ENCODE measurements around the gene CRYAB.

The CRYAB gene

DNA sequence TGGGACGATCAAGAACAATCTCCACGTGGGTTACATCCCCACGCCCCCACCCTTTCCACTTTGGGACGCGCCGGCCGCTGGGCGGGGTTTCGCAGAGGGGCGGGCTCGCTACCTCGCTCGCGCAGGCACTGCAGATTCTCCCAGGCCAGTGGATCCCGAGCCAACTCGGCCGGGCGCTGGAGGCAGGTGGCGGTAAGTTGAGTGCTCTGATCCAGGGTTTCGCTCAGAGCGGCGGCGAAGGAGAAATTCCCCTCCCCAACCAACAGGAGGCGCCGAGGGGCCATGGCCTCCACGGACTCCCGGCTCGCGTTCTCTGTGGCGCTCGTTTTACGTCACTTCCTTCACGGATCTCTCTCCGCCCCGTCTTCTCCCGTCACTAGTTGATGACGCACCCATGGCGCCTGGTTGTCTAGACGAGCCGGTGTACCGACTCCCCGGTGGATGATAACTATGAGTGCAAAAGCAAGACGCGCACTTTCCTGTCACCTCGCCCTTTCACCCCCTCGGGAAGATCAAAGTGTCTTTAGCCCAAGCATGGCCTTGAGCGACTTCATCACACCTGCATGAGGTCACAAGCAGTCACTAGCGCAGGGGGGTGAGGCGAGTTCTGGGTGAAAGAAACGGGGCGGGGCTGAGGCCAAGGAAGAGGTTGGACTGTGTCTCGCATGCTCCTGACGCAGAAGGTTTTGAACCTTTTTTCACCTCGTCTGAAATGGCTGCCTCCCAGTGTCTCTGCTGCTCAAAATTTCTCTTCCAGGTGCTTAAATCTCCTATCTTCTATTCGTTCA lies 32.5 kb downstream of the CRYAB start, which contains the start of the genes CFAP68 and FDXACB1:
CFAP68 (plus strand) TSS at position 693 of the 788 bp plus-strand sequence; CDS start at position 713, 20 bp downstream.
FDXACB1 (minus strand) TSS at position 317 of the 788 bp plus-strand sequence; CDS start at position 284, 33 bp downstream.
- Histone ChIP-seq H3K4me3 (ENCODE audit: low read depth in 1 of 2, low read length in 2 of 2) (peak within 1 kb of the TSS; percentile 72 to 86), H3K27ac (ENCODE audit: low read depth, low read length) (peak within 1 kb of the TSS; percentile 84), H3K36me3 (ENCODE audit: control insufficient read depth in 1 of 2, insufficient read depth in 2 of 2, low read length in 2 of 2) (peaks cover 0 to 8% of the 10 kb centered on the region in 2 donors), H3K9ac (ENCODE audit: low read depth in 1 of 2, low read length in 2 of 2) (peak within 1 kb of the TSS; percentile 61 to 80), H3K9me3 (ENCODE audit: control insufficient read depth in 1 of 2, low read length in 2 of 2) (no peaks in the 10 kb centered on the region), H3K27me3 (ENCODE audit: control insufficient read depth in 1 of 2, insufficient read depth in 2 of 2, low read length in 2 of 2) (no peaks in the 10 kb centered on the region), H3K4me1 (ENCODE audit: control insufficient read depth in 1 of 2, insufficient read depth in 2 of 2, low read length in 2 of 2) (peaks cover 5 to 7% of the 10 kb centered on the region in 2 donors)

GRCh38 chr11:111878385-111878848 lies 33.2 kb downstream of the CRYAB start:
- peak overlapping the region; percentile 72 to 86 for H3K4me3 ChIP-seq (ENCODE audit: low read depth in 1 of 2, low read length in 2 of 2)
- peak overlapping the region; percentile 61 to 80 for H3K9ac ChIP-seq (ENCODE audit: low read depth in 1 of 2, low read length in 2 of 2)

DNA sequence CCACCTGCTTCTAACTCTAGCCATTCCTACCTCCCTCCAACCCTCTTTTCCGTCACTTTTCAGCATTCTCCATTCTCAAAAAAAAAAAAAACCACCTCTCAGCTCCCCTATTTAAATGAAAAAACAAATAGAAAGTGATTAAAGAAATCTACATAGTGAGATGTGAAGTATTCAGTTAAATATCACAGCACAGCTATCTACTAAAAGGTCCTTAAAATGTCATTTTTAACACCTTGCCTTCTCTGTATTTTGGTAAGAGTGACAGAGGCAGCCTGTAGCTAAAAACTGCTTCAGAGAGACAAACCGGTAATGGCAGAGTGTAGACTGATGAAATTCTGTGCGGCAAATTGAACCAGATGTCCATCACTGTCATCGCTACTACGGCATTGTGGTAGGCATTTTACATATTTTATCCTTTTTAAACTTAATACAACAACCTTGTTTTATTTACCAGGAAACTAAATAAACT lies 39.8 kb downstream of the CRYAB start:
- Histone ChIP-seq H3K27me3 (ENCODE audit: control insufficient read depth in 1 of 2, insufficient read depth in 2 of 2, low read length in 2 of 2) (no peaks in the 10 kb centered on the region), H3K4me3 (ENCODE audit: low read depth in 1 of 2, low read length in 2 of 2) (peak overlapping the region; percentile 93 to 96), H3K4me1 (ENCODE audit: control insufficient read depth in 1 of 2, insufficient read depth in 2 of 2, low read length in 2 of 2) (peaks cover 11 to 16% of the 10 kb centered on the region in 2 donors), H3K27ac (ENCODE audit: low read depth, low read length) (no peak overlapping the region), H3K9me3 (ENCODE audit: control insufficient read depth in 1 of 2, low read length in 2 of 2) (no peaks in the 10 kb centered on the region), H3K36me3 (ENCODE audit: control insufficient read depth in 1 of 2, insufficient read depth in 2 of 2, low read length in 2 of 2) (peaks cover 0 to 21% of the 10 kb centered on the region in 2 donors), H3K9ac (ENCODE audit: low read depth in 1 of 2, low read length in 2 of 2) (peak overlapping the region; percentile 77 to 79)

More at GRCh38 chr11:111878385-111878848, 33.2 kb downstream of the CRYAB start:
- Histone ChIP-seq H3K9me3 (ENCODE audit: control insufficient read depth in 1 of 2, low read length in 2 of 2) (no peaks in the 10 kb centered on the region), H3K4me1 (ENCODE audit: control insufficient read depth in 1 of 2, insufficient read depth in 2 of 2, low read length in 2 of 2) (peaks cover 5 to 7% of the 10 kb centered on the region in 2 donors), H3K27me3 (ENCODE audit: control insufficient read depth in 1 of 2, insufficient read depth in 2 of 2, low read length in 2 of 2) (no peaks in the 10 kb centered on the region), H3K36me3 (ENCODE audit: control insufficient read depth in 1 of 2, insufficient read depth in 2 of 2, low read length in 2 of 2) (peaks cover 0 to 8% of the 10 kb centered on the region in 2 donors), H3K27ac (ENCODE audit: low read depth, low read length) (peak overlapping the region; percentile 84)

DNA sequence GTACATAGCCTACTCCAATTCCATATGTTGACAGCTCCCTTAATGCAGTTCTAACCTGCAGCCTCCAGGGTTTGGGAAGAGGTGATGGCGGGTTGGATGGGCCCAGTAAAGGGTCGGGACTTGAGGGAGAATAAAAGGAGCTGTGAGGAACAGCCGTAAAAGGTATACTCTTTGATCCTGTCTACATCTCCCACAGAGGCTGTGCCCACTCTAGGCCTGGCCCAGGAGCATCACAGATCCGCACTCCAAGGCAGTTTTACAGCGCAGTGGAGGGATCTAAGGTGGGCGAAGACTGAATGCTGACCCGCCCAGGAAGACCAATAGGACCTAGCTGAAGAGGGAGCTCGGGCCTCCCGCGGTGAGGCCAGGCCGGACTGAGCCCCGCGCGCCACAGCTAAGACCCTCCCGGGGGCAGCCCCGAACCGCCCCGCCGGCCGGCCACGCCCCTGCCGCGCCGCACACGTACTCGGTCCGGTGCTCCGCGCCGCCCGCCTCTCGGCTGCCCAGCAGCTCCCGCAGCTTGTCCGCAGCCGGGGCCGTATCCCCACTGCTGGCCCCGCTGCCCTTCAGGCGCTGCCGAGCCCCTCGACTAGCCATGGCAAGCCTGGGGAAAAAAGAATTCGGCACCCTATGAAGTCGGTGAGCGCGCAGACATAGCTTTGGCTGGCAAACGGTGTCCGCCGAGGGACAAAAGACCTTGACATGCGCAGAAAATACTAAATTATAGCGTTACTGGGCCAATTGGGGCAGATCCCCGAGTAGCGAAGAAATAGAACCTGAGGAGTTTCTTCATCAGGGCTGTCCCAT lies 40.5 kb downstream of the CRYAB start, which contains the start of gene ALG9:
ALG9 (minus strand) TSS at position 696 of the 807 bp plus-strand sequence; CDS start at position 597, 99 bp downstream.
- H3K9me3 ChIP-seq (ENCODE audit: control insufficient read depth in 1 of 2, low read length in 2 of 2), result no peaks in the 10 kb centered on the region
- peak within 1 kb of the TSS; percentile 93 to 96 for H3K4me3 ChIP-seq (ENCODE audit: low read depth in 1 of 2, low read length in 2 of 2)
- H3K9ac ChIP-seq (ENCODE audit: low read depth in 1 of 2, low read length in 2 of 2), result peak within 1 kb of the TSS; percentile 77 to 79
- H3K36me3 ChIP-seq (ENCODE audit: control insufficient read depth in 1 of 2, insufficient read depth in 2 of 2, low read length in 2 of 2), result peaks cover 0 to 25% of the 10 kb centered on the region in 2 donors
- H3K27ac ChIP-seq (ENCODE audit: low read depth, low read length), result peak within 1 kb of the TSS; percentile 86
- H3K27me3 ChIP-seq (ENCODE audit: control insufficient read depth in 1 of 2, insufficient read depth in 2 of 2, low read length in 2 of 2), result no peaks in the 10 kb centered on the region
- peaks cover 11 to 16% of the 10 kb centered on the region in 2 donors for H3K4me1 ChIP-seq (ENCODE audit: control insufficient read depth in 1 of 2, insufficient read depth in 2 of 2, low read length in 2 of 2)

DNA sequence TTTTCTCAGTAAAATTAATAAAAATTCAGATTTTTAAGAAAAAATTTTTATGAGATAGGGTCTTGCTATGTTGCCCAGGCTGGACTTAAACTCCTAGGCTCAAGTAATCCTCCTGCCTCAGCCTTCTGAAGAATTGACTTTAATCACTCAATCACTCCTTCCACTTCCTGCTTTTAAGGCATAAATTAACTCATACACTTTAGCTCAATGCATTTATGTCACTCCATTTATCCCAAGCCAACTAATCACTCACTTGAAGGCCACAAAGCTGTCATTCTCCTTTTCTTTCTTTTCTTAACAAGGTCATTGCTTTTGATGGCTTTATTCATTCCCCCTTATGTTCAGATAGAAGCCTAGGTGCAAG lies 41.1 kb downstream of the CRYAB start:
- Histone ChIP-seq H3K9ac (ENCODE audit: low read depth in 1 of 2, low read length in 2 of 2) (peak overlapping the region; percentile 77 to 79), H3K27ac (ENCODE audit: low read depth, low read length) (peak overlapping the region; percentile 86), H3K4me1 (ENCODE audit: control insufficient read depth in 1 of 2, insufficient read depth in 2 of 2, low read length in 2 of 2) (peaks cover 11 to 16% of the 10 kb centered on the region in 2 donors), H3K27me3 (ENCODE audit: control insufficient read depth in 1 of 2, insufficient read depth in 2 of 2, low read length in 2 of 2) (no peaks in the 10 kb centered on the region), H3K4me3 (ENCODE audit: low read depth in 1 of 2, low read length in 2 of 2) (peak overlapping the region; percentile 93 to 96), H3K9me3 (ENCODE audit: control insufficient read depth in 1 of 2, low read length in 2 of 2) (no peaks in the 10 kb centered on the region), H3K36me3 (ENCODE audit: control insufficient read depth in 1 of 2, insufficient read depth in 2 of 2, low read length in 2 of 2) (peaks cover 0 to 25% of the 10 kb centered on the region in 2 donors)

GRCh38 chr11:111870113-111870512 lies 41.5 kb downstream of the CRYAB start:
- peaks cover 0 to 24% of the 10 kb centered on the region in 2 donors for H3K36me3 ChIP-seq (ENCODE audit: control insufficient read depth in 1 of 2, insufficient read depth in 2 of 2, low read length in 2 of 2)
- no peak overlapping the region for H3K9ac ChIP-seq (ENCODE audit: low read depth in 1 of 2, low read length in 2 of 2)
- peaks cover 11 to 16% of the 10 kb centered on the region in 2 donors for H3K4me1 ChIP-seq (ENCODE audit: control insufficient read depth in 1 of 2, insufficient read depth in 2 of 2, low read length in 2 of 2)
- H3K27ac ChIP-seq (ENCODE audit: low read depth, low read length), result no peak overlapping the region
- H3K27me3 ChIP-seq (ENCODE audit: control insufficient read depth in 1 of 2, insufficient read depth in 2 of 2, low read length in 2 of 2), result no peaks in the 10 kb centered on the region
- no peaks in the 10 kb centered on the region for H3K9me3 ChIP-seq (ENCODE audit: control insufficient read depth in 1 of 2, low read length in 2 of 2)
- peak overlapping the region; percentile 13 to 96 for H3K4me3 ChIP-seq (ENCODE audit: low read depth in 1 of 2, low read length in 2 of 2)

DNA sequence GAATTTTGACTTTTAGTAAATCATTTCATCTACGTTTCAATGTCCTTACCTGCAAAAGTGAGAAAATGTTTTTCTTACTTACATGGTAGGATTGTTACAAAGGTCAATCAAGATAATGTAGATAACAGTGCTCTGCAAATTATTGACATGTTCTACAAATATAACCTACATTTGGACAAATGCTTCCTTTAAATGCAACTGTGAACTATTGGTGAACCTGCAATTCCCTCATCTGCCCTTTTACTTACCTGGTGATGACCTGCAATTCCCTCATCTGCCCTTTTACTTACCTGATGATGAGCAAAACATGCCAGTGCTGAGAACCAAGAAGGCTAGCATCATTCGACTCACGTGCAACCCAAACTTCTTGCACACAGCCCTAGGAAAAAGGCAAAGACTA lies 51.3 kb downstream of the CRYAB start:
- Histone ChIP-seq H3K9ac (ENCODE audit: low read depth in 1 of 2, low read length in 2 of 2) (no peak overlapping the region), H3K9me3 (ENCODE audit: control insufficient read depth in 1 of 2, low read length in 2 of 2) (no peaks in the 10 kb centered on the region), H3K4me1 (ENCODE audit: control insufficient read depth in 1 of 2, insufficient read depth in 2 of 2, low read length in 2 of 2) (peaks cover 3 to 9% of the 10 kb centered on the region in 2 donors), H3K27ac (ENCODE audit: low read depth, low read length) (no peak overlapping the region), H3K36me3 (ENCODE audit: control insufficient read depth in 1 of 2, insufficient read depth in 2 of 2, low read length in 2 of 2) (peaks cover 11 to 41% of the 10 kb centered on the region in 2 donors), H3K4me3 (ENCODE audit: low read depth in 1 of 2, low read length in 2 of 2) (no peak overlapping the region), H3K27me3 (ENCODE audit: control insufficient read depth in 1 of 2, insufficient read depth in 2 of 2, low read length in 2 of 2) (no peaks in the 10 kb centered on the region)

Measured in duodenal mucosa (tissue), 2 donors.